Activated naive CD4-positive, alpha-beta T cell treated with anti-CD3 and anti-CD28 coated beads, Interleukin-2, amount 50 U/mL, for 16 hours (primary cell): Measurements from ENCODE around the gene MYLK2.

Experiments used
- DNase-seq: peaks from one replicate; pipeline ENCODE4 v3.0.0-alpha.2; 2020

Gene MYLK2

DNA sequence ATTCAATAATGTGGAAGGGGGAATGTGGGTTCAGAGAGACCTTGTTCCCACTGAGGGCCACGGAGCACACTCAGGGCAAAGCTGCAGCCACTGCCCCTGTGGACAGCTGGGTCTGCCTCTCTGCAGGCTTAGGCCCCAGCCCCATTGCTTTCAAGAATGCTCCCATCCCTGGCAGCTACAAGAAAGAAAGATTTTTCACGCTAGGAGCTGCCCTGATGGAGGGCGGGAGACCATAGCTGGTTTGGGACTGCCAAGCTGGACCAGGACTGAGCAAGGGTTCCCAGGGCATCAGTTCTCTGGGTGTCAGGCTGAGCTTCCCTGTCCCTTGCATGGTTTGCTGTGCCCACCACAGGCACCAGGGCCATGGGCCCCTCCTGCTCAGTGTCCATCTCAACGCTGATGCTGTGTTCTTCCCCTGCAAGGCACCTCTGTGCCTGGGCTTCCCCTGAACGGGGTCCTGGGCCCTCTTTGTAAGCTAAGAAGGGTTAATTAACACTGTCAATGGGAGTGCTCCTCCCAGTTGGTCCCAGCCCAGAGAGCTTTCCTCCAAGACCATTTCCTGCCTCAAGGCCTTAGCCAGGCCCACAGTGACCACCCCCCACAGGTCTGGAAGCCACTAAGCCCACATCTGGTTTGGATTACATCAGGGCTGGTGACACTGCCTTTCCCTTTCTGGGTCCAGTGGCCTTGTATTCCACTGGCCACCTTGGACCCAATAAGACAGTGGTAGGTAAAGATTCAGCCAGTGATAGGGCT is 17.9 kb downstream of the MYLK2 start:
- DNase-seq: no peak

- no peak for DNase-seq
Measured at GRCh38 chr20:31837896-31838397, 18.8 kb downstream of the MYLK2 start.

GRCh38 chr20:31838646-31839292 is 19.6 kb downstream of the MYLK2 start:
- no peak for DNase-seq

DNA sequence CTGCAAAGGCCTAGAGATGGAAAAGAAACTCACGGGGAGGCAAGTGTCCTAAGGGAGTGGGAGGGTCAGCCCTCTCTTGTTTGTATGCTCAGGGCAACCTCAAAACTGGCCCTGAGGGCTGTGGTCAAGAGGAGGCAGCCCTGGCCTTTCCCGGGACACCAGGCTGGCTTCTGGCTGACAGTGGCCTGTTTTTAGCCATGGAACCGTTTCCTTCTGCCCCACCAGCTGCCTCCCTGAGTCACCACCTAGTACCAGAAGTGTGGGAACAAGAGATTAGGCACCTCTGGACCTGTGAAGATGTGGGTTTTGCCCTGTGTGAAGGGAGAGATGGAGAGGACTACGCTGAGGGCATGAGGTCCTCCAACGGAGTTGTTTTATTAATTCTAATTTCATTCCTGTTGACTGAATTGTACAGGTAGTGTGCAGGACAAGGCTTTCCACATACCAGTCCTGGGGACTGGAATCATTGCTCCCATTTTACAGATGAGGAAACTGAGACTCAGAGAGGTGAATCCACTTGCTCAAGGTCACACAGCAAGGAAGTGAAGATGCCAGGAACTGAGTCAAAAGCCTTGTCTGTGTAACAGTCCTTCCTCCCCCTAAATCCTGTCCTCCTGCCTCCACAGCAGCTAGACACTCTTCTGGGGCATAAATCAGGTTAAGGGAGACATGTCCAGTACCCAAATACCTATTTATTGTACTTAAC is 20.8 kb downstream of the MYLK2 start:
- no peak for DNase-seq

- DNase-seq: no peak
Measured at GRCh38 chr20:31840906-31841816, 22.0 kb downstream of the MYLK2 start.

- DNase-seq: no peak
Measured at GRCh38 chr20:31841928-31842327, 22.8 kb downstream of the MYLK2 start.

- DNase-seq: no peak
Measured at GRCh38 chr20:31842471-31843157, 23.5 kb downstream of the MYLK2 start.

DNA sequence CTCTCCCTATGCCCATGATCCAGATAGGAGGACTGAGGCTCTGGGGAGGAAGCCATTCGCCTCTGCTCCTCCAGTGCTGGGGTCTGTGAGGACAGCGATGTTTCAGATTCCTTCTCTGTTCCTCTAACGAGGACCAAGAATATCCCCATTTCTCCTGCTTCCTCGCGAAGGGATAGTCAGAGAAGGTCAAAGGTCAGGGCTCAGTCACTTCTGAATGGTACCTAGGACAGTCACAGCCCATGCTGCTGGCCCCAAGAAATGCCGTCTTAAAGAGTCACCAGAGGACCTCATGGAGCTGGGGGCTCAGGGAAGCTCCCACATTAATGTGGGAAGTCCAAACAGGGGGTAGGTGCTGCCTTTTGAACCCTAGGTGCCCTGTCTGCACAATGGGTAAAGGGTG is 24.1 kb downstream of the MYLK2 start:
- no peak for DNase-seq

DNA sequence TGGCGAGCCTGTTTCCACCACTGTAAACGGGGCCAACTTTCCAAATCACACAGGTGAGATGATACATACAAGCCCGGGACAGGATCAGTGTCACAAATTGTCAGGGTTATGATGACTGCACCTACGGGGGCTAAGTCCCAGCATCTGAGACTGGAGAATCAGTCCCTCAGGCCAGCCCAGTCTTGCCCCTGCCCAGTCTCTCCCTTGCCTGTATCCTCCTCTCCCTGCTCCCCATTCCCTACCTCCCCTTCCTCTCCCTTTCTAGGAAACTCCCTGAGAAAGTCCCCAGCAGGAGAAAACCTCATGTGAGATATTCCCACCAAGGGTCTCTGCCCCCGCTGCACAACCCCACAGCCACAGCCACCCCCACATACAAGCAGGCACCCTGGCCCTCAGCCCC is 24.7 kb downstream of the MYLK2 start:
- no peak for DNase-seq

GRCh38 chr20:31844737-31845299 is 25.7 kb downstream of the MYLK2 start:
- no peak for DNase-seq

GRCh38 chr20:31845300-31845863 is 26.2 kb downstream of the MYLK2 start, which contains the start of gene FOXS1:
Gene FOXS1, minus strand, starts transcription at chr20:31845604. Its CDS starts 62 bp downstream, at chr20:31845542.
- no peak for DNase-seq

DNA sequence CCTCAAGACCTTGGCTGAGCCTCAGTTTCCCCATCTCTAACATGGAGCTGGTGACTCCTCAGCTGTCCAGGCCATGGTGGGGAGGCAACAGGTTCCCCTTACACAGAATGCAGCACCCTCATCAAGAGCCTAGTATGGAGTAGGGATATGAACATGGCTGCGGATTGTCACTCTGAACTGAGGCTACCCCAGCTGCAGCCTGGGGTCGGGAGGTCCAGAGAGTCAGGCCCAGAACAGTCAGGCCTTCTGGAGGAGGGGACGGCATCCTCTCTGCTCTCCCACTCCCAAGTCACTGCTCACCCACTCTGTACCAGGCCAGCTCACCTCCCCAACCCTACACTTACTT is 27.6 kb downstream of the MYLK2 start:
- DNase-seq: no peak

DNA sequence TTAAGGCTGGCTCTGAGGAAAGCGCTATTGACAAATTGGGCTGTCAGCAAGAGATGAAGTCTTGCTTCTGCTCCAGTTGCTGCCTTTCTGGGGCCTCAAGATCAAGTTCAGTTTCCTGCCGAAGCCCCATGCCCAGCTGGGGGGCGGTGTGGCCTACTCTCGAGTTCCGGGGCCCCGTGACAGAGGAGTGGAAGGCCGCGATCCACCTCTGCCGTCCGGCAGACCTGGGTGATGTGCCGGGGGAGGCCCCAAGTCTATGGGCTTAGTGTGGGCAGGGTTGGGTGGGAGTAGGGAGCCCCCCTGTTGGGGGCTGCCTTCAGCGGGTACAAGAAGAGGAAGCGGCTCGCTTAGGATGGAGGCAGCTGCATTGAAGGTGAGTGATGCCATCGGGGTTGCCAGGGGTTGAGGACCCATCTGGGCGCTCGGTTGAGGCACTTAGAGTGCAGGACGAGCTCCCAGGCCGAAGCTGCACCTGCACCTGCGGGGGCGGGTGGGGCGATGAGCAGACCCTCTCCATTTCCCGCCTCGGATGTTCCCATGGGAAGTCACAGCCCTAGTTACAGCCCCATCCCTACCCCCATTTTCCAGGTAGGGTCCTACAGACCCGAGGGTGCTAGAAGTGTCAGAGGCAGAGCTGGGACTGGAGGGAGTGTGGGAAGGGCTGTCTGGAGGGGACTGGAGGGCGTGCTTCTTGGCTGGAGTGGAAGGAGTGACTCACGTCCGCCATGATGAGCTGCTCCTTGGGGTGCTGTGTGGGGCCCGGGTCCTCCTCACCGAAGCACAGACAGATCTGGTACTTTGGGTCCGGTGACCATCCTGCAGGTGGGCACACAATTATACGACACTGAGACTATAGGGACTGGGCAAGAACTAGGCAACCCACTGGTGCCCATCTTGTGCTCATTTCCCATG is 29.2 kb downstream of the MYLK2 start:
- DNase-seq: no peak

- DNase-seq: no peak
Measured at GRCh38 chr20:31849306-31849930, 30.3 kb downstream of the MYLK2 start.

DNA sequence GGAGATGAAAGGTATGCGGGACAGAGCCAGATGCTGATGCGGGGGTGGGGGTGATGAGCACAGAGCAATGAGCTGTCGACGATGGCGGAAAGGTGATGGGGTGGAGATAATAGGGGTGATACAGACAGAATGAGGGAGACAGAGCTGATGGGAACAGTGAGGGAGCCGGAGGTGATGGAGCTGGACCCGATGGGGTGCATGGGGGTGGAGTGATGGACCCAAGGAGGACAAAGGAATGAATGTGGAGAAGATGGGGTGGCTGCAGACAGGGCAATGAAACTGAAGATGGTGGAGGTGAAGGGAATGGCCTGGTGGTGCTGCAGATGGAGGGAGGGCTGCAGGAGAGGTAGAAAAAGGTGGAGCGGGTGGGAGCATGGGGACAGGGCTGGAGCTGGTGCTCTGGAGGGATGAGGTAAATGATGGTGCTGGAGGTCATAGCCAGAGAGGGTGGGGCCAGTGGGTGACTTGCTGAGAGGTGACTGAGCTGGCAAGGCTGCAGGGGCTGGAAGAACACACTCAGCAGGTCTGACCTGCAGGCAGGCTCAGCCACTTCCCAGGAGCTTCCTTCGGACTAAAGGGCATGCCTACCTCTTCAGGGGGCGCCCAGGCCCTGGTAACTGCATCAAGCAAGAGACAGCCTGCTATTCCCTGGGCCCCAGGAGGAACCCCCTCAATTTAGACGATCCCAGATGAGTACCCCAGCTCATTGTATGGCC is 32.2 kb downstream of the MYLK2 start:
- no peak for DNase-seq

- no peak for DNase-seq
Measured at GRCh38 chr20:31853481-31853880, 34.3 kb downstream of the MYLK2 start.

DNA sequence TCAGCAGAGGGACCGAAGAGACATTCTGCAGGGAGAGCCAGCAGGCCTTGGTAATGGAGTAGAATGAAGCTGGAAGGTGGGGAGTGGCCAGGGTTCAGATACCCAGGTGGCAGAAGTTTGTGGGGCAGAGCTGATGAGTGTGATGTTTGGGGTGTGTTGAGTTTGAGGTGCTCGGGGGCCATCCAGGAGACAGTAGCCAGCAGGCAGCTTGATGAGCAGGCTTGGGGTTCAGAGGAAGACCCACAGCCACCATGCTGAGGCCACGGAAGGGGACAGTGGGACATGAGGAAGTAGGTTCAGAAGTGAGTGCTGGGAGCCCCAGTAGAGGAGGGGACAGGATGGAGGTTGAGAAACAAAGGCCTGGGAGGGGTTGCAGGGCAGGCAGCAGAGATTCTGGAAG is 37.4 kb downstream of the MYLK2 start:
- no peak for DNase-seq

GRCh38 chr20:31857861-31858759 is 39.0 kb downstream of the MYLK2 start:
- no peak for DNase-seq
